GM18867 (cell line): ENCODE data around the gene BTG4.

Experiments
- ATAC-seq: cut with Tn5 transposase; IDR thresholded peaks from one replicate; pipeline ENCODE4 v1.9.1; 2021; ENCODE audit warnings: mild to moderate bottlenecking, moderate library complexity; ENCODE audit not compliant: unreplicated experiment

Gene BTG4

GRCh38 chr11:111538407-111539114 lies 26.4 kb upstream of the BTG4 start:
- peak; percentile 75 for ATAC-seq

GRCh38 chr11:111537336-111537860 lies 25.2 kb upstream of the BTG4 start:
- ATAC-seq, result no peak

DNA sequence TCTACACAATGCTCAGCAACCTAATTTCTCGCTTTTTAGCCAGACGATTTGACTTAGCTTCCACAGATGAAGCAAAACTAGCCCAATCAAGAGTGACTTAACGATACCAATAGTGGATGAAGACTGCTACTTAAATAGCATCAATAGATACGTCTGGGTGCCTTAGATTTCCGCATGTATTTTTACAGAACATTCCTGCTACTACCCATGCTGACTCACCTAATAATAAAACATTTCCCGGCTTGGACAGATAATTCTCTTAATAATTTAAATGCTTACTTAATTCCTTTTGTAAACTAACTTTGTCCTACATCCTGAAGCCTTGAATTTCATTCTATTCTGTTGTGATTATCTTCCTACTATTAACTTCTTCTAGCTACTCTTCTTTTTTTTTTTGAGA lies 23.1 kb upstream of the BTG4 start:
- ATAC-seq, result no peak

DNA sequence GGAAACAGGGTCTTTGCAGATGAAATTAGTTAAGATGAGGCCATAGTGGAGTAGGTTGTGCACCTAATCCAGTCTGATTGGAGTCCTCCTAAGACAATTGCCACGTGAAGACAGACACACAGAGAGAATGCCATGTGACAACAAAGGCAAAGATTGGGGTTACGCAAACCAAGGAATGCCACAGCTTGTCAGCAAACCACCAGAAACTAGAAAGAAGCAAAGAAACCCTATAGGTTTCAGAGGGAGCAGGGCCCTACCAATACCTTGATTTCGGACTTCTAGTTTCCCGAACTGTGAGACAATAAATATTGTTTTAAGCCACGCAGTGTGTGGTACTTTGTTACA lies 20.2 kb upstream of the BTG4 start:
- ATAC-seq, result peak; percentile 15

- peak; percentile 96 for ATAC-seq
Measured at GRCh38 chr11:111531687-111532364, 19.6 kb upstream of the BTG4 start.

GRCh38 chr11:111531136-111531535 lies 18.9 kb upstream of the BTG4 start:
- no peak for ATAC-seq

GRCh38 chr11:111530091-111530490 lies 17.9 kb upstream of the BTG4 start:
- ATAC-seq, result no peak

DNA sequence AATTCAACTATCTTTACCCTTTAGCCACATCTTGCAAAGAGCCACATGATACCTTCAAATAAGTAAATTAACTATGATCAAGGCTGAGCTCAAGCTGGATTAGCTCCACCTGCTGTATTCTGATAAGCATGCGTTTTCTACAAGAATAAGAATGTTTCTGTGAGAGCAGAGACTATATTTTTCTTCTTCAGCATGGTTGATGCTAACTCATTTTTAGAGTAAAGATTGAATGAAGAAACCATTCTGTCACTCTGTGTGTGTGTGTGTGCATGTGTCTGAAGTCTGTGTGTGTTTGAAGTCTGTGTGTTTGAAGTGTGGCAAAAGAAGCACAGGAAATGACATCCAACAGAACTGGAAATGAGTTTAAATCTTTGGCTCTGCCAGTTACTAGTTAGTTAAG lies 16.4 kb upstream of the BTG4 start:
- ATAC-seq, result no peak

- ATAC-seq, result no peak
Measured at GRCh38 chr11:111527279-111527678, 15.1 kb upstream of the BTG4 start.

DNA sequence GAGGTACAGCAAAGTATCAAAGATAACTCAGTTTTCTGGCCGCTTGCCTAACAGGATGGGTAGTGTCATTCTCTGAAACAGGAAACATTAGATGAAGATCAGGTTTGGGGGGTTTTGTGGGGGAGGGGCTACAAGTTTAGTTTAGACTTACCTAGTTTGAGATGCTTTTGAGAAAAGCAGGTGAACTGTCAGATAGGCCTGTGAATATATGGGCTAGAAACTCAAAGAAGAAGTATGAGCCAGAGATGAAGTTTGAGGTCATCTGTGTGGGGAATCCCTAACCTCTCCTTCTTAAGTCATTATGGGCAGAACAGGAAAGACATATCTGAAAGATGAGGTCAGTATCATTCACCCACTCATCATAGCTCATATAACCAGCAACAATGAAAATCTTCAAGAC lies 14.3 kb upstream of the BTG4 start:
- peak; percentile 80 for ATAC-seq

DNA sequence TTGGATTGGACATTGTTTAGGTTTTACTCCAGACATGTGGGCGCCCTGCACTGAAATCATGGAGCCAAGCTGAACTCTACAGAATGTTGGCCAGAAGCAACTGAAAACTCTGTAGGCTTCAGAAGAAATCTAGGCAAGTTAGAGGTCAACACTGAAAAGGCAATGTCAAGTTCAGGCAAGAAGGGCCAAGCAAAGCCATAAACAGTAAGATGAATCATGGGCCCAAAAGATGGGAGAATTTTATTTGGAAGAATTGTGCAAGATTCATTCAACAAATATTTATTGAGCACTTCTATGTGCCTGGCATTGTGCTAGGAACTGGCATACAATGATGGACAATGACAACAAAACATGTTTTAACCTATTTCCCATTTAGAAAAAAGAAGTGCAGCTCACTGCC lies 13.3 kb upstream of the BTG4 start:
- no peak for ATAC-seq

DNA sequence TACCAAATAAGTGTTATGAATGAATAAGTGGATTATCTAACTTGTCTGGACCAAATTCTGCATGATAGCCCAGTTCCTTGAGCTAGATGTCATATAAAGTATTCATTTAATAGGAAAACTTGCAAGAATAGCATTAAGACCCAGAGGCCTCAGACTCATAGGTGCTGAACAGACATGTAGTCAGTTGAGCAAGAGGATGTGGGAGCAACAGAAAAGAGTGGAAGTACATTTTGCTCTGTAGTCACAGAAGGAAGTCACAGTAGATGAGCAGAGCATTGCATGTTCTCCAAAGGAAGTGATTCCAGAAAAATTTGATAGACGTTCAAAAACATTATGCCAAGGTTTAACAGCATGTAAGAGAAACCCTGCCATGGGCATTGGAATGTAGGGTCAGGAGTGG lies 11.9 kb upstream of the BTG4 start:
- ATAC-seq, result no peak

DNA sequence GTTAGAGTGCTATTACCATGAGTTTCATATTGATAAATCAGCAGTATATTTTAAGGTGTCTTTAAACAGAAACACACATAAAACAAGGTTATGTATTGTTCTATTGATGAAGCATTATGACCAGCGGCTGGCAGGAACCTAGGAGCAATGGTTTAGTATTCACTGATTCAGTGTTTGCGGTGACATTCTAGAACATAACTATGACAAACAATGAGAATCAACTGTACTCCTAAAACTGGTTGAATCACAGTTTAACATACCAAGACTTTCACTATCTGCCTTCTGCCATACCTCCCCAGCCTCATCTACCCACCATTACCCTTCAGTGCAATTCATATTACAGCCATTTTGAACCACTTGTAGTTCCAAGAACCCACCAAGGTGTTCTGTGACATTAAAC lies 11.2 kb upstream of the BTG4 start:
- no peak for ATAC-seq

DNA sequence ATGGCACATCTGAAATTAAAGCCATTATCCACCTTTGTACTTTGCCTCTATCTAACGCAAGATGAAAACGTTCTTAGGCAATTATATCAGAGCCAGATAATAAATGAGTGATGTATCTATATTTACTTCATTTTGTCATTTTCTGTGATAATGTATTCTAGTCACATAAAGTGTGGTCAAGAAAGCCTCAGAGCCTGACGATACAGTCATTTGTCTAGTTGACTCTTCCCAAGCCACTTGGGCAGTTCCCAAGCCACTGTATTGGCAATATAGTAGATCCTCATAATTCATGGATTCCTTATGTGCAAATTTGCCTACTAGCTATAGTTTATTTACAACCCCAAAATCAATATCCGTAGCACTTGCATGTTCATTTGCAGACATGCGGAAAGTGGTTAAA lies 10.2 kb upstream of the BTG4 start:
- ATAC-seq, result no peak

DNA sequence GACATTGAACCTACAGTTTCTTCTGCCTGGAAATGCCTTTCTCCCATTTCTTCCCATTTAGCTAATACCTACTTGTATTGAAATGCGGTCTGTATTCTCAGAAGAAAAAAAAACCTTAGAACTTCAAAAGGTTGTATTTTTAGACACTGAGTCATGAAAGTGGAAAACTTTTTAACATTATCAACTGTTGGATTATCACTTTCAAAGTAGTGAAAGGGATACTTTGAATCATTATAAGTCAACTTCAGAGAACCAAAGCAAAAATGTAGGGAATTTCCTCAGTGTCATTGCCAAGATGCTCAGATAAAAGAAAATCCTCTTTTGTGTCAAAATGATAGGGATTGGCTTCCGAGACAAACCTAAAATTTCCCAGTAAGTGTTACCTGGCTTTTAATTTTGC lies 8.9 kb upstream of the BTG4 start:
- no peak for ATAC-seq

- no peak for ATAC-seq
Measured at GRCh38 chr11:111520560-111520959, 8.4 kb upstream of the BTG4 start.

GRCh38 chr11:111518668-111519067 lies 6.5 kb upstream of the BTG4 start:
- ATAC-seq, result no peak

- no peak for ATAC-seq
Measured at GRCh38 chr11:111515591-111515990, 3.4 kb upstream of the BTG4 start.

DNA sequence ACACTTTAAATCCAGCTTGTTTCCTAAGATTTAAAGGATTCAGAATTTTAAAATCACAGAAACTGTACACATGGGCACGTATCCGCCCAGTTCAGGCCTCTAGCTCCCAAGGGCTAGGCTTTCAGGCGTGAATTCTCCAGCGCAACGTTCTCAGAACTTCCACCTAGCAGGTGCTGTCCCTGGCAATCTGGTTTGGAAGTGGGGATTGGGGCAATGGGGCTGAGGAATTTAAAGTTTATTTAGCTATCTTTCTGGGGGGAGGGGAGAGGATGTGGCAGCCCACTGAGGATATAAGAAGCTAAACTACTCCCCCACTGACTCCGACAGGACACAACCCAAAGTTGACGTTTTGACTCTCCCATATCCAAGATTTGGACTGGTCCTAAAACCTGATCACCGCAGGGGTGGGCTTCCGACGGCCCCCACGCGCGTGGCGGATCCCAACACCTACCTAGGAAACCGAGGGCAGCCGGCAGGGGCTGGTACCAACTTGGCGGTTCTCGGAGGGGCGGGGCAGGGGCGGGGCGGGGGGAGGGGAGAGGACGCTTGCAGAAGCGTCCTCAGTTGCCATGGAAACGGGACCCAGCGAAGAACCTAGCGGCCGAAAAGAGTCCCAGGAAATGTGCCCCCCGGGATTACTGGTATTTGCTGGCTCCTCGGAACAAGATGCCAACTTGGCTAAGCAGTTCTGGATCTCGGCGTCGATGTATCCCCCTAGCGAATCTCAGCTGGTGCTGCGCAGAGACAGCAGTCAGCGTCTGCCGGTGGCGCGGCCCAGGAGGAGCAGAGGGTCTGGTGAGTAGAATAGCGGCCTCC lies 2.2 kb upstream of the BTG4 start, which contains the start of gene HOATZ:
TSS of gene HOATZ (plus strand) at position 563 of the 816 bp plus-strand sequence. CDS start at position 570, 7 bp downstream.
- no peak for ATAC-seq

GRCh38 chr11:111513240-111513605 lies 1.0 kb upstream of the BTG4 start:
- no peak for ATAC-seq

DNA sequence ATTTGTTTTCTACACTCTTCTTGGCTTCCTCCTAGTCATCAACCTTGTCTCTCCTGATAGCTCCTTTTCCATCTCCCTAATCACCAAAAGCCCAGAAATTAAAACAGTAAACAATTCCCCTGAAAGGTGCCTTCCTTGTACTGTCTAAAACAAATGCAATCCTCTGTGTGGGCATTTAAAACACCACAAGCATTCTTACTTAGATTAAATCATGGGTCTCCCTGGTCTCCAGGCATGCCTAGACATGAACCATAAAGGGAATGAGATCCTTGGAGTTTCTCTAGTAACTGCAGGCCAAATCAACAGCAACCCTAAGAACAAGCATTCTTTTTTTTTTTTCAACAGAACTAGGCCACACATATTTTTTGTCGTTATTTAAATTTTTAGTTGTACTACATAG lies 1.9 kb downstream of the BTG4 start:
- no peak for ATAC-seq

- no peak for ATAC-seq
Measured at GRCh38 chr11:111502611-111503010, 9.6 kb downstream of the BTG4 start.
